H9 (cell line): ENCODE measurements around the gene CLN3. TPM values are rescaled to one million over a fixed set of nuclear protein-coding genes. Genes with fewer than 3 reads are reported as not detected.

Experiments used
- DNase-seq: peaks from one replicate; pipeline ENCODE4 v3.0.0-alpha.2; 2017
- H2AFZ ChIP-seq: one replicate; pipeline ENCODE4 v1.6.1; 2013; ENCODE audit warnings: mild to moderate bottlenecking, low read length, control low read depth, moderate library complexity
- H2AK5ac ChIP-seq: 2 replicates; pipeline ENCODE4 v1.6.1; 2013; ENCODE audit warnings: low read length, control low read depth, mixed read lengths; ENCODE audit not compliant: insufficient read length
- H2BK120ac ChIP-seq: one replicate; pipeline ENCODE4 v1.6.1; 2013; ENCODE audit warnings: low read depth, mild to moderate bottlenecking, low read length, control low read depth, inconsistent platforms; ENCODE audit not compliant: poor library complexity, severe bottlenecking
- H2BK12ac ChIP-seq: 2 replicates; pipeline ENCODE4 v1.6.1; 2013; ENCODE audit warnings: low read length, control low read depth, mixed read lengths, low read depth; ENCODE audit not compliant: insufficient read length
- H2BK15ac ChIP-seq: 2 replicates; pipeline ENCODE4 v1.6.1; 2013; ENCODE audit warnings: low read depth, low read length, control low read depth
- H2BK20ac ChIP-seq: one replicate; pipeline ENCODE4 v1.6.1; 2013; ENCODE audit warnings: low read depth, mild to moderate bottlenecking, low read length, control low read depth, inconsistent platforms; ENCODE audit not compliant: poor library complexity, severe bottlenecking
- H2BK5ac ChIP-seq: 2 replicates; pipeline ENCODE4 v1.6.1; 2013; ENCODE audit warnings: low read length, control low read depth, mixed read lengths; ENCODE audit not compliant: insufficient read length
- H3K14ac ChIP-seq: 2 replicates; pipeline ENCODE4 v1.6.1; 2013; ENCODE audit warnings: low read length, control low read depth; ENCODE audit not compliant: insufficient read depth
- H3K18ac ChIP-seq: 2 replicates; pipeline ENCODE4 v1.6.1; 2013; ENCODE audit warnings: low read depth, mild to moderate bottlenecking, mixed read lengths, low read length, control low read depth; ENCODE audit not compliant: insufficient read length
- H3K23ac ChIP-seq: 2 replicates; pipeline ENCODE4 v1.6.1; 2013; ENCODE audit warnings: low read length, control low read depth, mixed read lengths, low read depth; ENCODE audit not compliant: insufficient read length
- H3K23me2 ChIP-seq: 2 replicates; pipeline ENCODE4 v1.6.1; 2013; ENCODE audit warnings: low read depth, mild to moderate bottlenecking, mixed read lengths, low read length, control low read depth; ENCODE audit not compliant: insufficient read length, poor library complexity, severe bottlenecking
- H3K27ac ChIP-seq: 2 replicates; pipeline ENCODE4 v1.5.1; 2013; ENCODE audit warnings: low read length, control low read depth, mixed read lengths, low read depth; ENCODE audit not compliant: insufficient read length
- H3K27me3 ChIP-seq: 2 replicates; pipeline ENCODE4 v1.6.1; 2013; ENCODE audit warnings: low read length, control low read depth, inconsistent platforms; ENCODE audit not compliant: insufficient read depth
- H3K4ac ChIP-seq: 2 replicates; pipeline ENCODE4 v1.6.1; 2013; ENCODE audit warnings: low read depth, mild to moderate bottlenecking, control low read depth, inconsistent platforms, low read length, moderate library complexity
- H3K4me1 ChIP-seq: 2 replicates; pipeline ENCODE4 v1.6.1; 2013; ENCODE audit warnings: low read length, control low read depth, inconsistent platforms; ENCODE audit not compliant: insufficient read depth
- H3K4me2 ChIP-seq: 2 replicates; pipeline ENCODE4 v1.6.1; 2013; ENCODE audit warnings: low read length, control low read depth, mixed read lengths; ENCODE audit not compliant: insufficient read length, insufficient read depth
- H3K56ac ChIP-seq: 2 replicates; pipeline ENCODE4 v1.6.1; 2013; ENCODE audit warnings: low read depth, mild to moderate bottlenecking, mixed read lengths, low read length, control low read depth; ENCODE audit not compliant: insufficient read length
- H3K79me1 ChIP-seq: 2 replicates; pipeline ENCODE4 v1.6.1; 2013; ENCODE audit warnings: low read depth, mild to moderate bottlenecking, moderate library complexity, low read length, control low read depth, inconsistent platforms; ENCODE audit not compliant: insufficient read depth, poor library complexity, severe bottlenecking
- H3K79me2 ChIP-seq: 2 replicates; pipeline ENCODE4 v1.6.1; 2013; ENCODE audit warnings: low read length, control low read depth, inconsistent platforms; ENCODE audit not compliant: insufficient read depth
- H3K9ac ChIP-seq: 2 replicates; pipeline ENCODE4 v1.6.1; 2013; ENCODE audit warnings: low read length, control low read depth, mixed read lengths; ENCODE audit not compliant: insufficient read length; ENCODE audit errors: extremely low read depth
- H3K9me3 ChIP-seq: one replicate; pipeline ENCODE4 v1.6.1; 2013; ENCODE audit warnings: low read depth, low read length, inconsistent platforms; ENCODE audit not compliant: control insufficient read depth
- H3T11ph ChIP-seq: one replicate; pipeline ENCODE4 v1.6.1; 2013; ENCODE audit warnings: mild to moderate bottlenecking, low read length, control low read depth, inconsistent platforms
- H4K20me1 ChIP-seq: one replicate; pipeline ENCODE4 v1.6.1; 2013; ENCODE audit not compliant: control insufficient read depth, insufficient read length, insufficient read depth
- H4K5ac ChIP-seq: 2 replicates; pipeline ENCODE4 v1.6.1; 2013; ENCODE audit warnings: low read depth, mild to moderate bottlenecking, mixed read lengths, low read length, control low read depth; ENCODE audit not compliant: insufficient read length
- H4K8ac ChIP-seq: replicated peaks from 2 replicates; pipeline ENCODE4 v1.6.1; 2013; ENCODE audit warnings: low read length, control low read depth, mixed read lengths, low read depth; ENCODE audit not compliant: insufficient read length
- H4K91ac ChIP-seq: 2 replicates; pipeline ENCODE4 v1.6.1; 2013; ENCODE audit warnings: low read depth, mild to moderate bottlenecking, moderate library complexity, mixed read lengths, low read length, control low read depth; ENCODE audit not compliant: insufficient read length
- H3K27ac Mint-ChIP-seq, 3 experiments: 2 replicates in 2 of 3; 3 replicates in 1 of 3; pipeline ENCODE4 v1.8.0; 2020 to 2021; ENCODE audit warnings: mixed read lengths in 3 of 3, mild to moderate bottlenecking in 1 of 3, moderate library complexity in 1 of 3
- H3K27me3 Mint-ChIP-seq: 2 replicates; pipeline ENCODE4 v1.8.0; 2021; ENCODE audit warnings: low read depth, mild to moderate bottlenecking, moderate library complexity, mixed read lengths
- H3K36me3 Mint-ChIP-seq, 3 experiments: 2 replicates in 2 of 3; 3 replicates in 1 of 3; pipeline ENCODE4 v1.8.0; 2020 to 2021; ENCODE audit warnings: low read depth in 3 of 3, mixed read lengths in 3 of 3; ENCODE audit not compliant: insufficient read depth in 1 of 3
- H3K4me1 Mint-ChIP-seq, 2 experiments: 2 replicates each; pipeline ENCODE4 v1.8.0; 2020; ENCODE audit warnings: mixed read lengths in 2 of 2
- H3K4me3 Mint-ChIP-seq, 2 experiments: 2 replicates in 1 of 2; 3 replicates in 1 of 2; pipeline ENCODE4 v1.8.0; 2020 to 2021; ENCODE audit warnings: mild to moderate bottlenecking in 2 of 2, mixed read lengths in 2 of 2, moderate library complexity in 1 of 2
- H3K9me3 Mint-ChIP-seq, 2 experiments: 2 replicates in 1 of 2; 3 replicates in 1 of 2; pipeline ENCODE4 v1.8.0; 2020; ENCODE audit warnings: mild to moderate bottlenecking in 2 of 2, mixed read lengths in 2 of 2, moderate library complexity in 1 of 2
- CTCF ChIP-seq: fragments of 200-600 bp; sonication (generic); conservative IDR thresholded peaks from 3 replicates; pipeline ENCODE4 v1.8.0; 2021; ENCODE audit warnings: antibody characterized with exemption, mild to moderate bottlenecking
- WGBS: extraction: QIAGEN DNeasy Blood & Tissue Kit; methylation state at CpG from one replicate; pipeline ENCODE4 v1.1.7; 2013; ENCODE audit warnings: missing lambda C conversion rate, low lambda C conversion rate, mixed read lengths; ENCODE audit not compliant: insufficient read length; ENCODE audit errors: extremely low coverage; 5-methylcytosine and 5-hydroxymethylcytosine counted together
- total RNA-seq: library from RNA; stranded (reverse); gene quantifications from 2 replicates; pipeline ENCODE4 v1.2.1, GENCODE V29; 2021

Gene CLN3
- total RNA-seq, 1 experiment from 2014 or later, result 21.4 TPM

DNA sequence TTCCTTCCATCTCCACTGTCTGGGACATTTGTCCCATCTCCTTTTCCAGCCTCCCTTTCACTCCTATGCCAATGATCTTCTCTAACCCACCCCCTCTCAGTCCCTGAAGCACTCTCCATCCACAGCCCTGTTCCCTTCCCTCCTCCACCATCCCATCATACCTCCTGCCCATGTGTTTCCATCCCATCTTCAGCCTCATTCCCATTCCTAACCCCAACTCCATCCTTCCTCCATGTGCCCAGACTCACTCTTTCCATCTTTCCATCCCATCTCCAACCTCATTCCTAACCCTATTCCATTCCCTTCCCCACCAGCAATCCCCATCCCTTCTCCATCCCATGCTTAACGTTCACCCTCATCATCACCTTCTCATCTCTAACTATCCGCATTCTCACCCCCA, 10.4 kb upstream of the CLN3 start:
- H3K79me1 ChIP-seq, result no peaks in the 10 kb centered on the region
- WGBS, result 100% methylated on average over 2 of the region's 2 CpGs
- no peak for DNase-seq

More for the DNA sequence above, 10.4 kb upstream of the CLN3 start:
- no peak overlapping the region for H4K8ac ChIP-seq
- no peak overlapping the region for H3K27ac ChIP-seq
- no peaks in the 10 kb centered on the region for H3K27me3 ChIP-seq
- no peak overlapping the region for H4K5ac ChIP-seq
- H3K18ac ChIP-seq, result no peak overlapping the region
- no peak overlapping the region for H3K14ac ChIP-seq
- no peak overlapping the region for H2BK120ac ChIP-seq
- H3T11ph ChIP-seq, result no peak overlapping the region
- H3K56ac ChIP-seq, result no peak overlapping the region
- H2BK5ac ChIP-seq, result no peak overlapping the region
- H4K20me1 ChIP-seq, result no peaks in the 10 kb centered on the region
- no peak overlapping the region for H2BK15ac ChIP-seq
- Mint-ChIP-seq H3K9me3 (no peaks in the 10 kb centered on the region), H3K4me3 (no peak overlapping the region), H3K4me1 (0 out of 4 replicates have a peak, but pooled peaks cover 0 to 2% of the 10 kb centered on the region in 2 experiments), H3K27me3 (peaks cover 15% of the 10 kb centered on the region), H3K36me3 (no peaks in the 10 kb centered on the region), H3K27ac (no peak overlapping the region)
- H2BK20ac ChIP-seq, result no peak overlapping the region
- no peak overlapping the region for H3K9ac ChIP-seq
- H2BK12ac ChIP-seq, result no peak overlapping the region
- TF ChIP-seq CTCF, result no peak
- no peaks in the 10 kb centered on the region for H3K79me2 ChIP-seq
- no peak overlapping the region for H2AFZ ChIP-seq
- no peaks in the 10 kb centered on the region for H3K23me2 ChIP-seq
- no peaks in the 10 kb centered on the region for H3K4me1 ChIP-seq
- no peak overlapping the region for H3K4ac ChIP-seq
- H3K23ac ChIP-seq, result no peak overlapping the region
- H2AK5ac ChIP-seq, result no peak overlapping the region
- H3K4me2 ChIP-seq, result no peak overlapping the region
- no peaks in the 10 kb centered on the region for H3K9me3 ChIP-seq
- no peak overlapping the region for H4K91ac ChIP-seq
